Endothelial cell of umbilical vein (primary cell): Measurements from ENCODE around the gene EPB41L2.

Source experiments
- EZH2 ChIP-seq: IDR thresholded peaks from 2 replicates; pipeline ENCODE4 v1.6.1; 2012; ENCODE audit warnings: borderline replicate concordance, low read depth, mild to moderate bottlenecking, moderate library complexity, low read length, inconsistent platforms; ENCODE audit not compliant: severe bottlenecking
- JUN ChIP-seq: IDR thresholded peaks from 2 replicates; pipeline ENCODE4 v1.6.1; 2011; ENCODE audit warnings: borderline replicate concordance, low read depth; ENCODE audit not compliant: insufficient read length, insufficient read depth
- POLR2A ChIP-seq: IDR thresholded peaks from 2 replicates; pipeline ENCODE4 v1.6.1; 2012; ENCODE audit warnings: low read depth, mild to moderate bottlenecking, control low read depth, low read length
- POLR2AphosphoS5 ChIP-seq: IDR thresholded peaks from 2 replicates; pipeline ENCODE4 v1.6.1; 2012; ENCODE audit warnings: low read depth, mild to moderate bottlenecking, control low read depth, low read length, moderate library complexity; ENCODE audit not compliant: insufficient read depth
- TF ChIP-seq, protein P1 (sequence below), 2 donors: IDR thresholded peaks; 1 replicate in 1 of 2; 2 replicates in 1 of 2; pipeline ENCODE4 v1.5.1; 2011; ENCODE audit warnings: low read length in 2 of 2, mild to moderate bottlenecking in 2 of 2, moderate library complexity in 2 of 2, control low read depth in 1 of 2, inconsistent platforms in 1 of 2, low read depth in 1 of 2; ENCODE audit not compliant: insufficient read depth in 1 of 2; ENCODE audit errors: extremely low read depth in 1 of 2

DNA sequence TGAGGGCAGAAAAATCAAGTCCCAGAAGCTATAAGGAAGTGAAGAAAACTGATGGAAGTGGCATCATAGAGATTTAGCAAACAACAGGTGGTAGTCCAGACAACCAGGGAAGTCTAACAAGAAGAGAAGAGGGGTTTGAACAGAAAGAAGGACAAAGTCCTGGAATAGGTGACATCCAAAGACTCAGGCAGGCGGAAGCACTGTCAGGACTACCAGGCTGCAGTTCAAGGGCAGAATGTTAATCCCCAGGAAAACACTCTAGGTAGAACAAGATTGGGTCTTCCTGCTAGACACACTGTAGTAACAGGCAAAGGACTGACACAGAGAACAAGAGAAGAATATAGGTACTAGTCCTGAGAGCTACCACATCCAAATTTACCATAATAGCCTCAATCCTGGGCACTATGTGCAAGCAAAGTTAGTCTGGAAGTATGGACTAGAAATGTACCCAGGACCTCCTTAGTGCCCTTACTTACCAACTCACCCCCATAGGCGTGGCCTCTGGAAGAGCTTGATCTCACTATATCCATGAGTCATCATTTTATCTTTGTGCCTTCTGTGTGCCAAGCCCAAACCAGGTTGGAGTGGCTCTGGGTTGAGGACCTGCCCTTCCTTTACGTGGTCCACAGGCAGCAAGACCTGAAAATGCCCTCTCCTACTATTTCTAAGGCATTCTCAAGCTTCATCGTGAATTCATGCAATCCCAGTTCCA, 2.2 kb upstream of the EPB41L2 start:
- no peak for TF ChIP-seq EZH2
- TF ChIP-seq, protein P1, sequence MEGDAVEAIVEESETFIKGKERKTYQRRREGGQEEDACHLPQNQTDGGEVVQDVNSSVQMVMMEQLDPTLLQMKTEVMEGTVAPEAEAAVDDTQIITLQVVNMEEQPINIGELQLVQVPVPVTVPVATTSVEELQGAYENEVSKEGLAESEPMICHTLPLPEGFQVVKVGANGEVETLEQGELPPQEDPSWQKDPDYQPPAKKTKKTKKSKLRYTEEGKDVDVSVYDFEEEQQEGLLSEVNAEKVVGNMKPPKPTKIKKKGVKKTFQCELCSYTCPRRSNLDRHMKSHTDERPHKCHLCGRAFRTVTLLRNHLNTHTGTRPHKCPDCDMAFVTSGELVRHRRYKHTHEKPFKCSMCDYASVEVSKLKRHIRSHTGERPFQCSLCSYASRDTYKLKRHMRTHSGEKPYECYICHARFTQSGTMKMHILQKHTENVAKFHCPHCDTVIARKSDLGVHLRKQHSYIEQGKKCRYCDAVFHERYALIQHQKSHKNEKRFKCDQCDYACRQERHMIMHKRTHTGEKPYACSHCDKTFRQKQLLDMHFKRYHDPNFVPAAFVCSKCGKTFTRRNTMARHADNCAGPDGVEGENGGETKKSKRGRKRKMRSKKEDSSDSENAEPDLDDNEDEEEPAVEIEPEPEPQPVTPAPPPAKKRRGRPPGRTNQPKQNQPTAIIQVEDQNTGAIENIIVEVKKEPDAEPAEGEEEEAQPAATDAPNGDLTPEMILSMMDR (IDR thresholded peaks at IDR 0.05; ENCODE audit: extremely low read depth in 1 of 2, insufficient read depth in 1 of 2, low read depth in 1 of 2, low read length in 2 of 2): no peak
- no peak for TF ChIP-seq POLR2AphosphoS5
- TF ChIP-seq JUN: no peak
- TF ChIP-seq POLR2A: no peak
